H1 (cell line): ENCODE data around the gene KCNB1. TPM values are rescaled to one million over a fixed set of nuclear protein-coding genes. Genes with fewer than 3 reads are reported as not detected.

Source experiments
- BRCA1 ChIP-seq: IDR thresholded peaks from 2 replicates; pipeline ENCODE4 v1.6.1; 2012; ENCODE audit warnings: low read depth, low read length, improper control_type of control experiment
- RXRA ChIP-seq: IDR thresholded peaks from 2 replicates; pipeline ENCODE4 v1.6.1; 2011; ENCODE audit warnings: low read depth, mild to moderate bottlenecking, low read length, moderate library complexity; ENCODE audit not compliant: insufficient read depth
- TAF1 ChIP-seq: IDR thresholded peaks from 2 replicates; pipeline ENCODE4 v1.6.1; 2011; ENCODE audit warnings: mild to moderate bottlenecking, low read depth, low read length
- TCF12 ChIP-seq: IDR thresholded peaks from 2 replicates; pipeline ENCODE4 v1.6.1; 2011; ENCODE audit warnings: low read depth, mild to moderate bottlenecking, low read length
- polyA plus RNA-seq, 7 experiments: library from polyadenylated mRNA; depleted of rRNA in 3 of 7; stranded (reverse) in 5 of 7; unstranded in 2 of 7; fragments of >200 nt in 5 of 7; fragments of 200-250 nt in 2 of 7; gene quantifications; 1 replicate in 5 of 7; 2 replicates in 1 of 7; 4 replicates in 1 of 7; pipeline versions ENCODE4 v1.2.1 to v1.2.3, GENCODE V29; 2011 to 2013; ENCODE audit warnings: missing spikeins in 2 of 7, mixed read lengths in 2 of 7
- total RNA-seq: library from RNA; stranded (reverse); fragmentation: NEBNext Ultra II Directional; extraction: Animal tissue kit (Norgen Biotek cat#: 25700); gene quantifications from 2 replicates; pipeline ENCODE4 v1.2.1, GENCODE V29; 2021

The KCNB1 gene
- total and polyA plus RNA-seq, 2 of the 8 experiments (the other 6 are each of a cell fraction or from before 2014, with no cell fraction given): 0.58 to 0.67 TPM

DNA sequence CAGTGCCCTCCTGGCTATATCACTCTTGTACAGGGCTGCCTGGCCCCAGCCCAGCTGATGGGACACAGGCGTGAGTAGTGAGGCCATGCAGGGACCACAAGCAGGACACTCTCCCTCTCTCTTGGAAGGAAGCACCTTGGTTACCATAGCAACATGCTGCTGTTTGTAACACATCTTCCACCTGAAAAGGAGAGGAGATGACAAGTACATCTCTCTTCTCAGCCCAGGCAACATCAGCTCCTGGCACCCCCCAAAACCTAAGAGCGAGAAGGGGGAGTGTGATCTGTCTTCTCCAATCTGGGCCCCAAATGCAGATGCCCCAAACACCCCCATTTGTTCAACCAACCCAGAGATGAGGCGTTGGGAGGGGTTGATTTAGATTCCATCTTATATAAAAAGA is 49.9 kb downstream of the KCNB1 start (continued):
- TF ChIP-seq RXRA (no peak), TAF1 (no peak), TCF12 (no peak), BRCA1 (no peak)
